GM12872 (cell line): ENCODE data around the gene FPGT.

ENCODE experiments used
- TF ChIP-seq, protein P1 (sequence below): IDR thresholded peaks from 3 replicates; pipeline ENCODE4 v1.5.1; 2011; ENCODE audit warnings: low read depth, mild to moderate bottlenecking, low read length, moderate library complexity; ENCODE audit not compliant: insufficient read depth

Gene FPGT

GRCh38 chr1:74197255-74197654, 787 bp upstream of the FPGT start:
- TF ChIP-seq, protein P1, sequence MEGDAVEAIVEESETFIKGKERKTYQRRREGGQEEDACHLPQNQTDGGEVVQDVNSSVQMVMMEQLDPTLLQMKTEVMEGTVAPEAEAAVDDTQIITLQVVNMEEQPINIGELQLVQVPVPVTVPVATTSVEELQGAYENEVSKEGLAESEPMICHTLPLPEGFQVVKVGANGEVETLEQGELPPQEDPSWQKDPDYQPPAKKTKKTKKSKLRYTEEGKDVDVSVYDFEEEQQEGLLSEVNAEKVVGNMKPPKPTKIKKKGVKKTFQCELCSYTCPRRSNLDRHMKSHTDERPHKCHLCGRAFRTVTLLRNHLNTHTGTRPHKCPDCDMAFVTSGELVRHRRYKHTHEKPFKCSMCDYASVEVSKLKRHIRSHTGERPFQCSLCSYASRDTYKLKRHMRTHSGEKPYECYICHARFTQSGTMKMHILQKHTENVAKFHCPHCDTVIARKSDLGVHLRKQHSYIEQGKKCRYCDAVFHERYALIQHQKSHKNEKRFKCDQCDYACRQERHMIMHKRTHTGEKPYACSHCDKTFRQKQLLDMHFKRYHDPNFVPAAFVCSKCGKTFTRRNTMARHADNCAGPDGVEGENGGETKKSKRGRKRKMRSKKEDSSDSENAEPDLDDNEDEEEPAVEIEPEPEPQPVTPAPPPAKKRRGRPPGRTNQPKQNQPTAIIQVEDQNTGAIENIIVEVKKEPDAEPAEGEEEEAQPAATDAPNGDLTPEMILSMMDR, result no peak

DNA sequence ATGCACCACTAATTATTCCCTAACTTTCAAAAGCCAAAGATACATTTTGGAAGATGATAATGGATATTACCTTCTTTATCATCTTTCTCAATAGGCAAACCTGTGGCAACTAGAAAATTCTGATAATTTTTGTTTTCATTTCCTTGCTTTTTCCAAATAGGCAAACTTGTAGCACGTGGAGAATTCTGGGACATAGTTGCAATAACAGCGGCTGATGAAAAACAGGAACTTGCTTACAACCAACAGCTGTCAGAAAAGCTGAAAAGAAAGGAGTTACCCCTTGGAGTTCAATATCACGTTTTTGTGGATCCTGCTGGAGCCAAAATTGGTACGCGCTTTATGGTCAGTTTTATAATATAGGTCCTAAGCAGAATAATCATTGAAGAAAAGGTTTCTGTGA, 1.5 kb downstream of the FPGT start:
- TF ChIP-seq, protein P1, result no peak

- TF ChIP-seq, protein P1, result no peak
Observed at GRCh38 chr1:74205266-74205665, 7.2 kb downstream of the FPGT start.

DNA sequence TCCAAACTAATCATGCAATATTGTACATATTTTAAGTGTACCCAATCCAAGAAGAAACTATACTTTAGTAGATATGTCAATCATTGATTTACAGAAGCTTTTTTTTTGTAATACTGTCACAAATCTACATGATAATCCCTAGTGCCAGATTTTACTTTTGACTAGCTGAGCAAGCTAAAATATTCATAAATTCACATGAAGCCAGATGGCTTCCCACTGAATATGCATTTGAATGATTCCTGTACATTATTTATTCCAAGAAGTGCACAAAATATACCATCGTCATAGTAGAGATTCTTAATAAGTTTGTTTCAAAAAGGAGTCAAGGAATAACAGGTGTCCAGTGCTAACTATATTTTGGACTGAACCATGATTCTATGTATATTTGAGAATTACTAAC, 17.2 kb downstream of the FPGT start:
- TF ChIP-seq, protein P1, result no peak

- TF ChIP-seq, protein P1, result no peak
Observed at GRCh38 chr1:74222701-74223100, 24.7 kb downstream of the FPGT start.

GRCh38 chr1:74223453-74223852, 25.4 kb downstream of the FPGT start:
- TF ChIP-seq, protein P1, result no peak

DNA sequence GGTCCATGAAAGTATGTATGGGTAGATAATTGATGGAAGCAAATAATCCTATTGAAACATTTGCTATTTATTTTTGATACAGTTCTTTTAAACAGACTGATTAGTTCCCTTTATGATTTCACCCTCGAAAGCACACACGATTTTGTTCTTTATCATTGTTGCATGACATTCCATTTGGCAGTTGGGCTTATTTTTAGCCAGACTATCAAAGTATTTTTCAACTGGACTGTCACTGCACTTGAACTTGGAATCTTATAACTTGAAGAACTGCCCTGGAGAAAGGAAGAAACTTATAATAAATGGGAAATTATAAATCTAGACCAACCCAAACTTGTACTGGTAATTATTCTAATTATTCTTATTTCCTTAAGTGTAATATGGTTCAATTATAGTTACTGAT, 37.1 kb downstream of the FPGT start, which contains the start of gene TNNI3K:
Gene TNNI3K (plus strand): TSS at position 235 of the 400 bp plus-strand sequence. CDS start 65 bp downstream, at position 300.
- TF ChIP-seq, protein P1, result no peak

DNA sequence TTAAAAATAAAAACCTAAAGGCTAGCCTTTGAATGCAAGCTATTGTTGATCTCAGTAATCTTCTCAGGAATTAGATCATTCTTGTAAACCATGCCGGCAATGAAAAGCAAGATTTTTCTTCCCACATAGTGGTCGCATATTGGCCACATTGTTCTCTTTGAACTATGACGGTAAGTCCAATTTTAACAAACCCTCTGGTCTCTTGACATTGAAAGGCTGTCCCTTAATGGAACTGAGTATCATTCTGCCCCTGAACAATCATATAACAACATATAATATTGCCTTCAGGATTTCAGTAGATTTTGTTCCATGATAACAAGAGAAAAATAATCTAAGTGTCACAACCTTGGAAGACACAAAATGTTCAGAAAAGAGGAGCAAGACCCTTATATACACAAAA, 38.4 kb downstream of the FPGT start:
- TF ChIP-seq, protein P1, result no peak
